Gastroesophageal sphincter (tissue), 4 donors: ENCODE results near the gene EEF1B2. TPM values are rescaled to one million over a fixed set of nuclear protein-coding genes. Genes with fewer than 3 reads are reported as not detected.
"Not testable (repeated sequence)": the region's sequence is repeated elsewhere in the genome, so short reads cannot be mapped to it uniquely, and the experiment has no call there.

Experiments
- ATAC-seq: fragments of 150-250 bp; one replicate; pipeline ENCODE4 v1.9.1; 2016; ENCODE audit warnings: mild to moderate bottlenecking, moderate library complexity
- H3K27ac ChIP-seq, 4 donors: fragments of 200-600 bp; sonication (generic) in 3 of 4; 1 replicate in 3 of 4; 2 replicates in 1 of 4; pipeline ENCODE4 v1.5.1; 2016 to 2019
- H3K27me3 ChIP-seq: fragments of 200-600 bp; sonication (generic); one replicate; pipeline ENCODE4 v1.5.1; 2019
- H3K36me3 ChIP-seq, 2 donors: fragments of 200-600 bp; sonication (generic); one replicate each; pipeline ENCODE4 v1.5.1; 2019; ENCODE audit warnings: control low read depth in 1 of 2
- H3K4me1 ChIP-seq, 3 donors: fragments of 200-600 bp; sonication (generic); 1 replicate in 2 of 3; 2 replicates in 1 of 3; pipeline ENCODE4 v1.5.1; 2016 to 2019; ENCODE audit warnings: control low read depth in 2 of 3
- H3K4me3 ChIP-seq, 2 donors: fragments of 200-600 bp; sonication (generic); one replicate each; pipeline ENCODE4 v1.5.1; 2019; ENCODE audit warnings: mild to moderate bottlenecking in 1 of 2, moderate library complexity in 1 of 2
- H3K9me3 ChIP-seq, 3 donors: fragments of 200-600 bp; sonication (generic); one replicate each; pipeline ENCODE4 v1.5.1; 2017 to 2019; ENCODE audit warnings: control low read depth in 2 of 3
- CTCF ChIP-seq, 4 experiments: fragments of 200-600 bp in 2 of 4; fragments of 450-650 bp in 2 of 4; sonication (generic) in 1 of 4; IDR thresholded peaks; one replicate each; pipeline ENCODE4 v1.5.1; 2017 to 2019; ENCODE audit warnings: antibody characterized with exemption in 4 of 4, mild to moderate bottlenecking in 2 of 4, moderate library complexity in 2 of 4
- EP300 ChIP-seq: sonication (generic); formaldehyde crosslinking; IDR thresholded peaks from one replicate; pipeline ENCODE4 v1.6.1; 2017; ENCODE audit warnings: antibody characterized with exemption, mild to moderate bottlenecking
- POLR2A ChIP-seq, 2 donors: fragments of 450-650 bp; IDR thresholded peaks; one replicate each; pipeline ENCODE4 v1.6.1; 2017; ENCODE audit warnings: antibody characterized with exemption in 2 of 2, mild to moderate bottlenecking in 2 of 2, moderate library complexity in 1 of 2
- POLR2AphosphoS5 ChIP-seq: sonication (generic); formaldehyde crosslinking; IDR thresholded peaks from one replicate; pipeline ENCODE4 v1.6.1; 2017; ENCODE audit warnings: antibody characterized with exemption
- WGBS, 2 donors: methylation state at CpG; one replicate each; pipeline ENCODE4 v1.1.5; 2018; ENCODE audit warnings: low coverage in 1 of 2; 5-methylcytosine and 5-hydroxymethylcytosine counted together
- total RNA-seq, 4 donors: library from RNA; depleted of rRNA; stranded (reverse); fragments of >200 nt; gene quantifications; one replicate each; pipeline ENCODE4 v1.1.0, GENCODE V29; 2016

Gene EEF1B2
- total RNA-seq, result 100 to 1,000 TPM; 162 to 367 (median 312) TPM

GRCh38 chr2:206159346-206160124 is at the start of gene EEF1B2, which contains the start of gene NDUFS1:
Gene EEF1B2 (plus strand): TSS chr2:206159895. CDS start chr2:206159980, 85 bp downstream.
Gene NDUFS1 (minus strand): TSS chr2:206159444. CDS start chr2:206153678, 5,766 bp downstream.
- TF ChIP-seq CTCF (IDR thresholded peaks at IDR 0.05) (no peak), POLR2A (IDR thresholded peaks at IDR 0.05) (peak; percentile 21 to 24), POLR2AphosphoS5 (peak; percentile 84), EP300 (no peak)
- Histone ChIP-seq H3K4me3 (peak within 1 kb of the TSS; percentile 79 to 98), H3K36me3 (peaks cover 0 to 33% of the 10 kb centered on the region in 2 donors), H3K27ac (peak within 1 kb of the TSS; percentile 85 to 96 (median 91)), H3K9me3 (no peaks in the 10 kb centered on the region), H3K4me1 (peaks cover 2 to 58% (median 19%) of the 10 kb centered on the region in 3 donors), H3K27me3 (no peaks in the 10 kb centered on the region)
- WGBS, 2 donors, result 0 to 1% methylated on average over 14 to 17 of the region's 64 CpGs
- ATAC-seq, result peak; percentile 98

GRCh38 chr2:206112108-206112507 is 47.6 kb upstream of the EEF1B2 start:
- Histone ChIP-seq H3K27me3 (no peaks in the 10 kb centered on the region), H3K36me3 (peaks cover 0 to 47% of the 10 kb centered on the region in 2 donors), H3K4me3 (no peak overlapping the region), H3K4me1 (no peaks in the 10 kb centered on the region), H3K9me3 (no peaks in the 10 kb centered on the region), H3K27ac (no peak overlapping the region)
- WGBS, 2 donors, result 83 to 100% methylated on average over 2 to 3 of the region's 3 CpGs
- TF ChIP-seq EP300 (no peak), CTCF (IDR thresholded peaks at IDR 0.05) (no peak), POLR2AphosphoS5 (no peak), POLR2A (IDR thresholded peaks at IDR 0.05) (no peak)
- ATAC-seq, result no peak

GRCh38 chr2:206112846-206113547 is 46.7 kb upstream of the EEF1B2 start:
- Histone ChIP-seq H3K27ac (no peak overlapping the region), H3K9me3 (no peaks in the 10 kb centered on the region), H3K4me1 (no peaks in the 10 kb centered on the region), H3K4me3 (no peak overlapping the region), H3K27me3 (no peaks in the 10 kb centered on the region), H3K36me3 (peaks cover 0 to 53% of the 10 kb centered on the region in 2 donors)
- ATAC-seq, result no peak
- whole genome bisulfite sequencing, 2 donors, result 79 to 100% methylated on average over 2 to 7 of the region's 7 CpGs
- TF ChIP-seq POLR2AphosphoS5, result no peak

GRCh38 chr2:206115026-206115578 is 44.6 kb upstream of the EEF1B2 start:
- TF ChIP-seq POLR2AphosphoS5, result no peak
- no peak for TF ChIP-seq POLR2A (IDR thresholded peaks at IDR 0.05)
- no peak for TF ChIP-seq EP300
- no peak for TF ChIP-seq CTCF (IDR thresholded peaks at IDR 0.05)
- whole genome bisulfite sequencing, 2 donors, result 97 to 100% methylated on average over 3 of the region's 3 CpGs
- H3K27ac ChIP-seq, result no peak overlapping the region
- ATAC-seq, result no peak
- no peaks in the 10 kb centered on the region for H3K4me1 ChIP-seq
- H3K4me3 ChIP-seq, result no peak overlapping the region
- H3K27me3 ChIP-seq, result no peaks in the 10 kb centered on the region
- peaks cover 0 to 73% of the 10 kb centered on the region in 2 donors for H3K36me3 ChIP-seq
- H3K9me3 ChIP-seq, result no peaks in the 10 kb centered on the region

- Histone ChIP-seq H3K27me3 (no peaks in the 10 kb centered on the region), H3K36me3 (peaks cover 0 to 85% of the 10 kb centered on the region in 2 donors), H3K4me3 (no peak overlapping the region), H3K4me1 (no peaks in the 10 kb centered on the region), H3K27ac (no peak overlapping the region), H3K9me3 (peaks cover 0 to 7% (median 0%) of the 10 kb centered on the region in 3 donors)
- TF ChIP-seq POLR2A (IDR thresholded peaks at IDR 0.05), result no peak
- TF ChIP-seq CTCF (IDR thresholded peaks at IDR 0.05), result no peak
- TF ChIP-seq EP300, result no peak
- no peak for TF ChIP-seq POLR2AphosphoS5
- 78 to 94% methylated on average over 4 to 13 of the region's 21 CpGs for WGBS, 2 donors
- no peak for ATAC-seq
Observed at GRCh38 chr2:206116278-206116677, 43.4 kb upstream of the EEF1B2 start.

- not testable (repeated sequence) for H3K4me1 ChIP-seq, H3K27ac ChIP-seq, H3K27me3 ChIP-seq, ATAC-seq, H3K4me3 ChIP-seq, H3K9me3 ChIP-seq
- peaks cover 3 to 97% of the 10 kb centered on the region in 2 donors for H3K36me3 ChIP-seq
- WGBS, 2 donors, result 92% methylated on average over 3 of the region's 3 CpGs; no CpG with 5 or more reads in 1 of the 2 donors
Observed at GRCh38 chr2:206122569-206122968, 37.1 kb upstream of the EEF1B2 start.
